GM12875 (cell line): ENCODE measurements around the gene ZAR1.

Experiments used
- H3K4me3 ChIP-seq: one replicate; pipeline ENCODE4 v1.5.1; 2011; ENCODE audit warnings: low read depth, low read length, control low read depth
- CTCF ChIP-seq: IDR thresholded peaks from 2 replicates; pipeline ENCODE4 v1.5.1; 2011; ENCODE audit warnings: low read depth, mild to moderate bottlenecking, control low read depth, inconsistent platforms, low read length, moderate library complexity, borderline replicate concordance; ENCODE audit not compliant: insufficient read depth

The ZAR1 gene

GRCh38 chr4:48461000-48461399 lies 29.1 kb upstream of the ZAR1 start:
- TF ChIP-seq CTCF = no peak

GRCh38 chr4:48462363-48462762 lies 27.7 kb upstream of the ZAR1 start:
- TF ChIP-seq CTCF = no peak
- H3K4me3 ChIP-seq = no peak overlapping the region

More at GRCh38 chr4:48461000-48461399, 29.1 kb upstream of the ZAR1 start:
- H3K4me3 ChIP-seq = no peak overlapping the region

- no peak for TF ChIP-seq CTCF
- no peak overlapping the region for H3K4me3 ChIP-seq
Measured at GRCh38 chr4:48467442-48467841, 22.6 kb upstream of the ZAR1 start.

DNA sequence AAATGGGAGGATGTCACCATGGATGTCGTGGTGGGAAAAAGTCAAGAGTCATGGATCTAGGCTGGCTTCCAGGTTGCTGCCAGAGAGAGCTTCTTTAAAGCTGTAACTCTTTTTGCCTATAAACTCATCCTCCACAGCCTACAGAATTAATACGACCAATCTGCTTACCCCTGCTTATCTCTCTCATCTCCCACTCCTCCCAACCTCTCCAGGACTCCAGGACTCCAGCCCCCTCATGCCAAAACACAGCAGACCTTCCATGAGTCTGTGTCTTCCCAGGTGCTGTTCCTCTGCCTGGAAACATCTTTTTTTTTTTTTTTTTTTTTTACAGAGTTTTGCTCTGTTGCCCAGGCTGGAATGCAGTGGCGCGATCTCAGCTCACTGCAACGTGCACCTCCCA lies 22.2 kb upstream of the ZAR1 start:
- H3K4me3 ChIP-seq = no peak overlapping the region
- no peak for TF ChIP-seq CTCF

DNA sequence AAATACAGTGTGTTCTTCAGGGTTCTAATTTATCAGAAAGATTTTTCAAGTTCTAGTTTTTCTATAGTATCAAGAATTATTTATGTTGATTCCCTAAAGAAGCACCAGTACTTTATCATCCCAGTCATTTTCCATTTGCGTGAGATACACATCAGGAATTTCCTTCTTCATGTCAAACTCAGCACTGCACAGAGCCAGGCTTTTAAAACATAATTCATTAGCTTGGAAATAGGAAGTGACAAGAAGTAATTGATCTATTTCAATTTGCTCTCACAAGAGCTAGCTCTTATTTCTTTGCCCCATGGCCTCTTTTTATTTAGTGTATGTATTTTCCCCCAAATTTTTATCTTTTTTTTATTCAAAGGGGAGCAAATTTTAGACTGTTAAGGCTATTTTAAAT lies 19.9 kb upstream of the ZAR1 start:
- H3K4me3 ChIP-seq = no peak overlapping the region
- no peak for TF ChIP-seq CTCF

GRCh38 chr4:48470570-48470969 lies 19.5 kb upstream of the ZAR1 start:
- no peak for TF ChIP-seq CTCF
- H3K4me3 ChIP-seq = no peak overlapping the region

DNA sequence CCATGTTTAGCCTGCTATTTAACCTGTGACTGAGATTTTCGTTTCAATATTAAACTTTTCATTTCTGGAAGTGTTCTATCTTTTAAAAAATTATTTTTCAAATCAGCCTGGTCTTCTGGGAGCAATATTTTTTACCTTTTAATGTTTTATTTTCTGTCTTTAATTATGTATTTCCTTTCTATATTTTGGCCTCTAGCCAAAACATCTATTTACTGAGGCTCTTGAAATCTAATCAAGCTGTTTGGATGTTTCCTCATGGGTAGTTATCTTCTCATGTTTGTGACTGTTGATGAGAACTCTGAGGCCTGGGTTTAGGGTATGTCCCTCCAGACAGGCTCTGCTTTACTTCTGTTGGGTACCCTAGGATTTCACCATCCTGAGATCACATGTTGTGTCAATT lies 17.3 kb upstream of the ZAR1 start:
- no peak overlapping the region for H3K4me3 ChIP-seq
- no peak for TF ChIP-seq CTCF
